H9 (cell line): ENCODE data around the gene TRIM44. TPM values are rescaled to one million over a fixed set of nuclear protein-coding genes. Genes with fewer than 3 reads are reported as not detected.

Experiments
- DNase-seq: peaks from one replicate; pipeline ENCODE4 v3.0.0-alpha.2; 2017
- H2AFZ ChIP-seq: one replicate; pipeline ENCODE4 v1.6.1; 2013; ENCODE audit warnings: mild to moderate bottlenecking, low read length, control low read depth, moderate library complexity
- H2AK5ac ChIP-seq: 2 replicates; pipeline ENCODE4 v1.6.1; 2013; ENCODE audit warnings: low read length, control low read depth, mixed read lengths; ENCODE audit not compliant: insufficient read length
- H2BK120ac ChIP-seq: one replicate; pipeline ENCODE4 v1.6.1; 2013; ENCODE audit warnings: low read depth, mild to moderate bottlenecking, low read length, control low read depth, inconsistent platforms; ENCODE audit not compliant: poor library complexity, severe bottlenecking
- H2BK12ac ChIP-seq: 2 replicates; pipeline ENCODE4 v1.6.1; 2013; ENCODE audit warnings: low read length, control low read depth, mixed read lengths, low read depth; ENCODE audit not compliant: insufficient read length
- H2BK15ac ChIP-seq: 2 replicates; pipeline ENCODE4 v1.6.1; 2013; ENCODE audit warnings: low read depth, low read length, control low read depth
- H2BK20ac ChIP-seq: one replicate; pipeline ENCODE4 v1.6.1; 2013; ENCODE audit warnings: low read depth, mild to moderate bottlenecking, low read length, control low read depth, inconsistent platforms; ENCODE audit not compliant: poor library complexity, severe bottlenecking
- H2BK5ac ChIP-seq: 2 replicates; pipeline ENCODE4 v1.6.1; 2013; ENCODE audit warnings: low read length, control low read depth, mixed read lengths; ENCODE audit not compliant: insufficient read length
- H3K14ac ChIP-seq: 2 replicates; pipeline ENCODE4 v1.6.1; 2013; ENCODE audit warnings: low read length, control low read depth; ENCODE audit not compliant: insufficient read depth
- H3K18ac ChIP-seq: 2 replicates; pipeline ENCODE4 v1.6.1; 2013; ENCODE audit warnings: low read depth, mild to moderate bottlenecking, mixed read lengths, low read length, control low read depth; ENCODE audit not compliant: insufficient read length
- H3K23ac ChIP-seq: 2 replicates; pipeline ENCODE4 v1.6.1; 2013; ENCODE audit warnings: low read length, control low read depth, mixed read lengths, low read depth; ENCODE audit not compliant: insufficient read length
- H3K23me2 ChIP-seq: 2 replicates; pipeline ENCODE4 v1.6.1; 2013; ENCODE audit warnings: low read depth, mild to moderate bottlenecking, mixed read lengths, low read length, control low read depth; ENCODE audit not compliant: insufficient read length, poor library complexity, severe bottlenecking
- H3K27ac ChIP-seq: 2 replicates; pipeline ENCODE4 v1.5.1; 2013; ENCODE audit warnings: low read length, control low read depth, mixed read lengths, low read depth; ENCODE audit not compliant: insufficient read length
- H3K27me3 ChIP-seq: 2 replicates; pipeline ENCODE4 v1.6.1; 2013; ENCODE audit warnings: low read length, control low read depth, inconsistent platforms; ENCODE audit not compliant: insufficient read depth
- H3K4ac ChIP-seq: 2 replicates; pipeline ENCODE4 v1.6.1; 2013; ENCODE audit warnings: low read depth, mild to moderate bottlenecking, control low read depth, inconsistent platforms, low read length, moderate library complexity
- H3K4me1 ChIP-seq: 2 replicates; pipeline ENCODE4 v1.6.1; 2013; ENCODE audit warnings: low read length, control low read depth, inconsistent platforms; ENCODE audit not compliant: insufficient read depth
- H3K4me2 ChIP-seq: 2 replicates; pipeline ENCODE4 v1.6.1; 2013; ENCODE audit warnings: low read length, control low read depth, mixed read lengths; ENCODE audit not compliant: insufficient read length, insufficient read depth
- H3K56ac ChIP-seq: 2 replicates; pipeline ENCODE4 v1.6.1; 2013; ENCODE audit warnings: low read depth, mild to moderate bottlenecking, mixed read lengths, low read length, control low read depth; ENCODE audit not compliant: insufficient read length
- H3K79me1 ChIP-seq: 2 replicates; pipeline ENCODE4 v1.6.1; 2013; ENCODE audit warnings: low read depth, mild to moderate bottlenecking, moderate library complexity, low read length, control low read depth, inconsistent platforms; ENCODE audit not compliant: insufficient read depth, poor library complexity, severe bottlenecking
- H3K79me2 ChIP-seq: 2 replicates; pipeline ENCODE4 v1.6.1; 2013; ENCODE audit warnings: low read length, control low read depth, inconsistent platforms; ENCODE audit not compliant: insufficient read depth
- H3K9ac ChIP-seq: 2 replicates; pipeline ENCODE4 v1.6.1; 2013; ENCODE audit warnings: low read length, control low read depth, mixed read lengths; ENCODE audit not compliant: insufficient read length; ENCODE audit errors: extremely low read depth
- H3K9me3 ChIP-seq: one replicate; pipeline ENCODE4 v1.6.1; 2013; ENCODE audit warnings: low read depth, low read length, inconsistent platforms; ENCODE audit not compliant: control insufficient read depth
- H3T11ph ChIP-seq: one replicate; pipeline ENCODE4 v1.6.1; 2013; ENCODE audit warnings: mild to moderate bottlenecking, low read length, control low read depth, inconsistent platforms
- H4K20me1 ChIP-seq: one replicate; pipeline ENCODE4 v1.6.1; 2013; ENCODE audit not compliant: control insufficient read depth, insufficient read length, insufficient read depth
- H4K5ac ChIP-seq: 2 replicates; pipeline ENCODE4 v1.6.1; 2013; ENCODE audit warnings: low read depth, mild to moderate bottlenecking, mixed read lengths, low read length, control low read depth; ENCODE audit not compliant: insufficient read length
- H4K8ac ChIP-seq: replicated peaks from 2 replicates; pipeline ENCODE4 v1.6.1; 2013; ENCODE audit warnings: low read length, control low read depth, mixed read lengths, low read depth; ENCODE audit not compliant: insufficient read length
- H4K91ac ChIP-seq: 2 replicates; pipeline ENCODE4 v1.6.1; 2013; ENCODE audit warnings: low read depth, mild to moderate bottlenecking, moderate library complexity, mixed read lengths, low read length, control low read depth; ENCODE audit not compliant: insufficient read length
- H3K27ac Mint-ChIP-seq, 3 experiments: 2 replicates in 2 of 3; 3 replicates in 1 of 3; pipeline ENCODE4 v1.8.0; 2020 to 2021; ENCODE audit warnings: mixed read lengths in 3 of 3, mild to moderate bottlenecking in 1 of 3, moderate library complexity in 1 of 3
- H3K27me3 Mint-ChIP-seq: 2 replicates; pipeline ENCODE4 v1.8.0; 2021; ENCODE audit warnings: low read depth, mild to moderate bottlenecking, moderate library complexity, mixed read lengths
- H3K36me3 Mint-ChIP-seq, 3 experiments: 2 replicates in 2 of 3; 3 replicates in 1 of 3; pipeline ENCODE4 v1.8.0; 2020 to 2021; ENCODE audit warnings: low read depth in 3 of 3, mixed read lengths in 3 of 3; ENCODE audit not compliant: insufficient read depth in 1 of 3
- H3K4me1 Mint-ChIP-seq, 2 experiments: 2 replicates each; pipeline ENCODE4 v1.8.0; 2020; ENCODE audit warnings: mixed read lengths in 2 of 2
- H3K4me3 Mint-ChIP-seq, 2 experiments: 2 replicates in 1 of 2; 3 replicates in 1 of 2; pipeline ENCODE4 v1.8.0; 2020 to 2021; ENCODE audit warnings: mild to moderate bottlenecking in 2 of 2, mixed read lengths in 2 of 2, moderate library complexity in 1 of 2
- H3K9me3 Mint-ChIP-seq, 2 experiments: 2 replicates in 1 of 2; 3 replicates in 1 of 2; pipeline ENCODE4 v1.8.0; 2020; ENCODE audit warnings: mild to moderate bottlenecking in 2 of 2, mixed read lengths in 2 of 2, moderate library complexity in 1 of 2
- WGBS: extraction: QIAGEN DNeasy Blood & Tissue Kit; methylation state at CpG from one replicate; pipeline ENCODE4 v1.1.7; 2013; ENCODE audit warnings: missing lambda C conversion rate, low lambda C conversion rate, mixed read lengths; ENCODE audit not compliant: insufficient read length; ENCODE audit errors: extremely low coverage; 5-methylcytosine and 5-hydroxymethylcytosine counted together
- total RNA-seq: library from RNA; stranded (reverse); gene quantifications from 2 replicates; pipeline ENCODE4 v1.2.1, GENCODE V29; 2021
- TF ChIP-seq, protein P1 (sequence below): fragments of 200-600 bp; sonication (generic); conservative IDR thresholded peaks from 3 replicates; pipeline ENCODE4 v1.8.0; 2021; ENCODE audit warnings: antibody characterized with exemption, mild to moderate bottlenecking

Gene TRIM44
- total RNA-seq, 1 experiment from 2014 or later: 37.7 TPM

DNA sequence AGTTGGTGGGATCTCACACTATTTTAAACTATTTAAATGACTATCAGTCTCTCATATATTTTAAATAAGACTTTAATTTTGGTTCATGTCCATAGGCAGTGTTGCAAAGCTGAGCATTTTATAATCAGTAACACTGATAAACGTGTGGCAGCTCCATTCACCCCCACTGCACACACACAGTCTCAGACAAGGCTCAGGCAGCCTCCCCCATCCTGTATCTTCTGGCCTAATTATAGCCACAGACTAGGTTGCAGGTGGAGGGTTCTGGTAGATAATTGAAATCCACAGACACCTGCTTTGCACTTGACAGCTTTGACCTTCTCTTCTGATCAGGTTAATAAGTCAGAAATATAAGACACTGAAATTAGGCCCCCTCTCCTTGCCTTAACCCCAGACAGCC is 162.8 kb downstream of the TRIM44 start:
- Histone ChIP-seq H3K27me3 (no peaks in the 10 kb centered on the region), H3K27ac (no peak overlapping the region), H3K4me2 (no peak overlapping the region), H3K9me3 (no peaks in the 10 kb centered on the region), H4K20me1 (no peaks in the 10 kb centered on the region), H3K18ac (no peak overlapping the region), H3K23me2 (peaks cover 2% of the 10 kb centered on the region), H4K5ac (no peak overlapping the region), H3K79me2 (no peaks in the 10 kb centered on the region), H2BK5ac (no peak overlapping the region), H2BK12ac (no peak overlapping the region), H3K4ac (no peak overlapping the region), H3K23ac (no peak overlapping the region), H2BK15ac (no peak overlapping the region), H2AK5ac (no peak overlapping the region), H2BK120ac (no peak overlapping the region), H3K9ac (no peak overlapping the region), H4K8ac (no peak overlapping the region), H2BK20ac (no peak overlapping the region), H3K56ac (no peak overlapping the region), H3K14ac (no peak overlapping the region), H2AFZ (no peak overlapping the region), H4K91ac (no peak overlapping the region), H3K79me1 (no peaks in the 10 kb centered on the region), H3T11ph (no peak overlapping the region), H3K4me1 (no peaks in the 10 kb centered on the region)
- H3K27ac Mint-ChIP-seq: no peak overlapping the region
- H3K9me3 Mint-ChIP-seq: no peaks in the 10 kb centered on the region
- TF ChIP-seq, protein P1, sequence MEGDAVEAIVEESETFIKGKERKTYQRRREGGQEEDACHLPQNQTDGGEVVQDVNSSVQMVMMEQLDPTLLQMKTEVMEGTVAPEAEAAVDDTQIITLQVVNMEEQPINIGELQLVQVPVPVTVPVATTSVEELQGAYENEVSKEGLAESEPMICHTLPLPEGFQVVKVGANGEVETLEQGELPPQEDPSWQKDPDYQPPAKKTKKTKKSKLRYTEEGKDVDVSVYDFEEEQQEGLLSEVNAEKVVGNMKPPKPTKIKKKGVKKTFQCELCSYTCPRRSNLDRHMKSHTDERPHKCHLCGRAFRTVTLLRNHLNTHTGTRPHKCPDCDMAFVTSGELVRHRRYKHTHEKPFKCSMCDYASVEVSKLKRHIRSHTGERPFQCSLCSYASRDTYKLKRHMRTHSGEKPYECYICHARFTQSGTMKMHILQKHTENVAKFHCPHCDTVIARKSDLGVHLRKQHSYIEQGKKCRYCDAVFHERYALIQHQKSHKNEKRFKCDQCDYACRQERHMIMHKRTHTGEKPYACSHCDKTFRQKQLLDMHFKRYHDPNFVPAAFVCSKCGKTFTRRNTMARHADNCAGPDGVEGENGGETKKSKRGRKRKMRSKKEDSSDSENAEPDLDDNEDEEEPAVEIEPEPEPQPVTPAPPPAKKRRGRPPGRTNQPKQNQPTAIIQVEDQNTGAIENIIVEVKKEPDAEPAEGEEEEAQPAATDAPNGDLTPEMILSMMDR: no peak
- peaks cover 11% of the 10 kb centered on the region for H3K27me3 Mint-ChIP-seq
- no peak overlapping the region for H3K4me3 Mint-ChIP-seq
- H3K36me3 Mint-ChIP-seq: no peaks in the 10 kb centered on the region
- H3K4me1 Mint-ChIP-seq: peaks cover 7 to 11% of the 10 kb centered on the region in 2 experiments; a peak in 3 of 4 replicates
- no CpG with 5 or more reads among the region's 1 CpG for WGBS
- DNase-seq: no peak
